ENCODE measurements around the gene SQOR.
"Not testable (repeated sequence)": the region's sequence is repeated elsewhere in the genome, so short reads cannot be mapped to it uniquely, and the experiment has no call there.

SQOR gene

GRCh38 chr15:45635191-45635638 is 386 bp downstream of the SQOR start:
- DNase-seq, result no peak

- DNase-seq, result no peak
These were observed 999 bp downstream of the SQOR start for GRCh38 chr15:45635763-45636292.

GRCh38 chr15:45637141-45637540 is 2.3 kb downstream of the SQOR start:
- DNase-seq, result no peak

GRCh38 chr15:45637552-45638033 is 2.8 kb downstream of the SQOR start:
- DNase-seq, result no peak

- no peak for DNase-seq
These were observed 5.8 kb downstream of the SQOR start for GRCh38 chr15:45640616-45641015.

- DNase-seq, result no peak
These were observed 6.5 kb downstream of the SQOR start for GRCh38 chr15:45641374-45641781.

- DNase-seq, result no peak
These were observed 7.4 kb downstream of the SQOR start for GRCh38 chr15:45641999-45642932.

- DNase-seq, result no peak
These were observed 9.6 kb downstream of the SQOR start for GRCh38 chr15:45644437-45644836.

- no peak for DNase-seq
These were observed 10.5 kb downstream of the SQOR start for GRCh38 chr15:45645026-45645980.

GRCh38 chr15:45646220-45646619 is 11.4 kb downstream of the SQOR start:
- DNase-seq, result no peak

GRCh38 chr15:45647828-45648227 is 13.0 kb downstream of the SQOR start:
- DNase-seq, result no peak

GRCh38 chr15:45648521-45649200 is 13.8 kb downstream of the SQOR start:
- no peak for DNase-seq

GRCh38 chr15:45650007-45650406 is 15.2 kb downstream of the SQOR start:
- DNase-seq, result not testable (repeated sequence)

GRCh38 chr15:45650889-45651525 is 16.2 kb downstream of the SQOR start:
- no peak for DNase-seq

- DNase-seq, result no peak
These were observed 19.0 kb downstream of the SQOR start for GRCh38 chr15:45653702-45654424.

GRCh38 chr15:45654749-45655148 is 19.9 kb downstream of the SQOR start:
- DNase-seq, result no peak

GRCh38 chr15:45657254-45657653 is 22.4 kb downstream of the SQOR start:
- DNase-seq, result no peak

- no peak for DNase-seq
These were observed 23.1 kb downstream of the SQOR start for GRCh38 chr15:45657764-45658545.

- DNase-seq, result no peak
These were observed 25.6 kb downstream of the SQOR start for GRCh38 chr15:45660231-45660979.

GRCh38 chr15:45662375-45662774 is 27.5 kb downstream of the SQOR start:
- DNase-seq, result no peak
